Measurements from ENCODE around the gene ADPGK.

ADPGK gene

GRCh38 chr15:72766025-72766424 lies 17.5 kb downstream of the ADPGK start:
- no peak for TF ChIP-seq CTCF (IDR thresholded peaks at IDR 0.05; ENCODE audit: low read depth, low read length)
- no peak for DNase-seq (ENCODE audit: extremely low read depth, low read depth)

- TF ChIP-seq CTCF (IDR thresholded peaks at IDR 0.05; ENCODE audit: low read depth, low read length): no peak
- DNase-seq (ENCODE audit: extremely low read depth, low read depth): no peak
Measured at GRCh38 chr15:72764656-72765055, 18.9 kb downstream of the ADPGK start.

GRCh38 chr15:72760590-72761260 lies 22.8 kb downstream of the ADPGK start:
- TF ChIP-seq CTCF (IDR thresholded peaks at IDR 0.05; ENCODE audit: low read depth, low read length): no peak
- no peak for DNase-seq (ENCODE audit: extremely low read depth, low read depth)

GRCh38 chr15:72758182-72758581 lies 25.4 kb downstream of the ADPGK start:
- DNase-seq (ENCODE audit: extremely low read depth, low read depth): peak; percentile 78
- TF ChIP-seq CTCF (IDR thresholded peaks at IDR 0.05; ENCODE audit: low read depth, low read length): no peak

GRCh38 chr15:72754096-72754495 lies 29.5 kb downstream of the ADPGK start:
- DNase-seq (ENCODE audit: extremely low read depth, low read depth): no peak
- no peak for TF ChIP-seq CTCF (IDR thresholded peaks at IDR 0.05; ENCODE audit: low read depth, low read length)

GRCh38 chr15:72751751-72752455 lies 31.7 kb downstream of the ADPGK start:
- TF ChIP-seq CTCF (IDR thresholded peaks at IDR 0.05; ENCODE audit: low read depth, low read length): no peak
- no peak for DNase-seq (ENCODE audit: extremely low read depth, low read depth)

GRCh38 chr15:72749700-72750099 lies 33.9 kb downstream of the ADPGK start:
- no peak for TF ChIP-seq CTCF (IDR thresholded peaks at IDR 0.05; ENCODE audit: low read depth, low read length)
- no peak for DNase-seq (ENCODE audit: extremely low read depth, low read depth)

Measured in AG09319 (cell line).